GM21619 (cell line): Measurements from ENCODE around the gene ALKBH8.
"Not testable (repeated sequence)": the region's sequence is repeated elsewhere in the genome, so short reads cannot be mapped to it uniquely, and the experiment has no call there.

Experiments
- ATAC-seq: cut with Tn5 transposase; IDR thresholded peaks from one replicate; pipeline ENCODE4 v1.9.1; 2021; ENCODE audit not compliant: unreplicated experiment

The ALKBH8 gene

GRCh38 chr11:107508201-107508857 is 57.2 kb downstream of the ALKBH8 start:
- ATAC-seq, result no peak

- ATAC-seq, result no peak
Measured at GRCh38 chr11:107505647-107506225, 59.8 kb downstream of the ALKBH8 start.

- ATAC-seq, result no peak
Measured at GRCh38 chr11:107504981-107505380, 60.6 kb downstream of the ALKBH8 start.

GRCh38 chr11:107501713-107502112 is 63.8 kb downstream of the ALKBH8 start:
- no peak for ATAC-seq

GRCh38 chr11:107497371-107497770 is 68.2 kb downstream of the ALKBH8 start:
- ATAC-seq, result not testable (repeated sequence)

- ATAC-seq, result no peak
Measured at GRCh38 chr11:107496011-107496410, 69.5 kb downstream of the ALKBH8 start.

- ATAC-seq, result no peak
Measured at GRCh38 chr11:107494055-107494454, 71.5 kb downstream of the ALKBH8 start.

- no peak for ATAC-seq
Measured at GRCh38 chr11:107493117-107493516, 72.4 kb downstream of the ALKBH8 start.

- ATAC-seq, result no peak
Measured at GRCh38 chr11:107490836-107491235, 74.7 kb downstream of the ALKBH8 start.

GRCh38 chr11:107482234-107482633 is 83.3 kb downstream of the ALKBH8 start:
- ATAC-seq, result no peak

- ATAC-seq, result no peak
Measured at GRCh38 chr11:107478922-107479321, 86.6 kb downstream of the ALKBH8 start.

- no peak for ATAC-seq
Measured at GRCh38 chr11:107477820-107478219, 87.7 kb downstream of the ALKBH8 start.

- no peak for ATAC-seq
Measured at GRCh38 chr11:107473792-107474191, 91.7 kb downstream of the ALKBH8 start.

- no peak for ATAC-seq
Measured at GRCh38 chr11:107472966-107473365, 92.6 kb downstream of the ALKBH8 start.

GRCh38 chr11:107468596-107468995 is 96.9 kb downstream of the ALKBH8 start:
- ATAC-seq, result no peak

- ATAC-seq, result no peak
Measured at GRCh38 chr11:107467696-107468095, 97.8 kb downstream of the ALKBH8 start.

- ATAC-seq, result not testable (repeated sequence)
Measured at GRCh38 chr11:107466275-107466866, 99.2 kb downstream of the ALKBH8 start.

- peak; percentile 98 for ATAC-seq
Measured at GRCh38 chr11:107457558-107458271, 107.8 kb downstream of the ALKBH8 start, which contains the start of gene CWF19L2. CWF19L2 (minus strand) TSS chr11:107457825; CDS start chr11:107457816, 9 bp downstream.

GRCh38 chr11:107457205-107457557 is 108.4 kb downstream of the ALKBH8 start:
- peak; percentile 33 for ATAC-seq

GRCh38 chr11:107453594-107454286 is 111.8 kb downstream of the ALKBH8 start:
- no peak for ATAC-seq
